Activated naive CD4-positive, alpha-beta T cell treated with anti-CD3 and anti-CD28 coated beads, Interleukin-2, amount 50 U/mL, for 24 hours (primary cell): Measurements from ENCODE around the gene HAP1.

Experiments
- H3K27ac Mint-ChIP-seq: one replicate; pipeline ENCODE4 v1.8.0; 2021; ENCODE audit warnings: mild to moderate bottlenecking, mixed read lengths
- H3K27me3 Mint-ChIP-seq: one replicate; pipeline ENCODE4 v1.8.0; 2021; ENCODE audit warnings: mixed read lengths
- H3K36me3 Mint-ChIP-seq: one replicate; pipeline ENCODE4 v1.8.0; 2021; ENCODE audit warnings: mixed read lengths
- H3K4me1 Mint-ChIP-seq: one replicate; pipeline ENCODE4 v1.8.0; 2021; ENCODE audit warnings: mixed read lengths
- H3K4me3 Mint-ChIP-seq: one replicate; pipeline ENCODE4 v1.8.0; 2021; ENCODE audit warnings: mild to moderate bottlenecking, mixed read lengths
- H3K9me3 Mint-ChIP-seq: one replicate; pipeline ENCODE4 v1.8.0; 2021; ENCODE audit warnings: mixed read lengths

The HAP1 gene

DNA sequence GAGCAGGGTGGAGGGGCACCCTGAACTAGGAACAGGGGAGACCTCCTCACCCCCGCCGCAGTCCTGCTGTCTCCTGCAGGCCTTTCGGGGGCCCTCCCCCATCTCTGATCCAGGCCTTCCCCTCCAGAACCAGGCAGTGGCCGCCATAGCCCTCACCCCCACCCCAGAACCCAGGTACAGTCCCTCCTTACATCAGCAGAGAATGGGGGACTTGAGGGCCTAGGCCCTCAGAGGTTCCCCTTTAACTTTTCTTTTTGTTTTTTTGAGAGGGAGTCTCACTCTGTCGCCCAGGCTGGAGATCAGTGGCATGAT, 4.3 kb upstream of the HAP1 start:
- Mint-ChIP-seq H3K9me3 (no peaks in the 10 kb centered on the region), H3K4me1 (no peaks in the 10 kb centered on the region), H3K4me3 (no peak overlapping the region), H3K27me3 (peaks cover 20% of the 10 kb centered on the region), H3K36me3 (no peaks in the 10 kb centered on the region), H3K27ac (no peak overlapping the region)

- Mint-ChIP-seq H3K36me3 (no peaks in the 10 kb centered on the region), H3K4me1 (no peaks in the 10 kb centered on the region), H3K4me3 (no peak overlapping the region), H3K9me3 (no peaks in the 10 kb centered on the region), H3K27ac (no peak overlapping the region), H3K27me3 (peaks cover 23% of the 10 kb centered on the region)
These were observed 3.8 kb upstream of the HAP1 start for GRCh38 chr17:41738077-41738800.

GRCh38 chr17:41737680-41738023, 3.2 kb upstream of the HAP1 start:
- no peaks in the 10 kb centered on the region for H3K9me3 Mint-ChIP-seq
- no peaks in the 10 kb centered on the region for H3K4me1 Mint-ChIP-seq
- H3K4me3 Mint-ChIP-seq = no peak overlapping the region
- no peaks in the 10 kb centered on the region for H3K36me3 Mint-ChIP-seq
- H3K27ac Mint-ChIP-seq = no peak overlapping the region
- peaks cover 23% of the 10 kb centered on the region for H3K27me3 Mint-ChIP-seq

DNA sequence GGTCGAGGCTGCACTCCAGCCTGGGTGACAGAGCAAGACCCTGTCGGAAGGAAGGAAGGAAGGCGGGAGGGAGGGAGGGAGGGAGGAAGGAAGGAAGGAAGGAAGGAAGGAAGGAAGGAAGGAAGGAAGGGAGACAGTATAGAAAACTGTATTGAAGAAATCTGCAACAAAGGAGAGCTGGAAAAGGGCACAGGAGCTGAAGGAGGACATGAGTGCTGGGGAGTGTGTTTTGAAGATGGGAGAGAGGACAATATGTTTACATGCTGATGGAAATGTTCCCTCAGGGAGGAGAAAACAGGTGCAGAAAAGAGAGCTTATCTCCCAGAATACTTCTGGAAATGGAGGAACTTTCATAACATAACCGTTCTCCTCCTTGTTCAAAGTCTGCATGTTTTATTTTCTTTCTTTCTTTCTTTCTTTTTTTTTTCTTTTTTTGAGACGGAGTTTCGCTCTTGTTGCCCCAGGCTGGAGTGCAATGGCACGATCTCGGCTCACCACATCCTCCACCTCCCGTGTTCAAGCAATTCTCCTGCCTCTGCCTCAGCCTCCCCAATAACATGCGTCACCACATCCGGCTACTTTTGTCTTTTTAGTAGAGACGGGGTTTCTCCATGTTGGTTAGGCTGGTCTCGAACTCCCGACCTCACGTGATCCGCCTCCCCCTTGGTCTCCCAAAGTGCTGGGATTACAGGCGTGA, 2.7 kb upstream of the HAP1 start:
- Mint-ChIP-seq H3K36me3 (no peaks in the 10 kb centered on the region), H3K27ac (no peak overlapping the region), H3K4me3 (no peak overlapping the region), H3K9me3 (no peaks in the 10 kb centered on the region), H3K27me3 (peaks cover 29% of the 10 kb centered on the region), H3K4me1 (no peaks in the 10 kb centered on the region)

- peaks cover 36% of the 10 kb centered on the region for H3K27me3 Mint-ChIP-seq
- H3K4me1 Mint-ChIP-seq = no peaks in the 10 kb centered on the region
These were observed 1.3 kb upstream of the HAP1 start for GRCh38 chr17:41735744-41736143.

DNA sequence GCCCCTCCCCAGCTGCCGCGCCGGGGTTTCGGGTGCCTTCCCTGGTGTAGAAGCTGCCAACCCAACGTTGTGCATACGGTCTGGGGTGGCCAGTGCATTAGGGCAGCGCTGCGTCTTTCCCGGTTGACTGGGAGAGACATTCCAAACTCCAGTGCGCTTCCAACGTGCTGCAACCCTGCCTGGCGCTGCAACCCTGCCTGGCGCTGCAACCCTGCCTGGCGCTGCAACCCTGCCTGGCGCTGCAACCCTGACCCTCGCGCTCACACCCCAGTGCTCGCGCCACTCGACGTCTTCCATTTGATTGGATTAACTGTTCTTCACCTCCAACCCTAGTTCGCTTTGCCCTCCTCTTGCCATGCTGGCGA, 488 bp upstream of the HAP1 start:
- Mint-ChIP-seq H3K27ac (no peak overlapping the region), H3K9me3 (no peaks in the 10 kb centered on the region), H3K36me3 (no peaks in the 10 kb centered on the region), H3K4me1 (no peaks in the 10 kb centered on the region), H3K4me3 (peak overlapping the region; percentile 79), H3K27me3 (peaks cover 36% of the 10 kb centered on the region)

More at GRCh38 chr17:41735744-41736143, 1.3 kb upstream of the HAP1 start:
- H3K36me3 Mint-ChIP-seq = no peaks in the 10 kb centered on the region
- H3K4me3 Mint-ChIP-seq = no peak overlapping the region
- no peaks in the 10 kb centered on the region for H3K9me3 Mint-ChIP-seq
- no peak overlapping the region for H3K27ac Mint-ChIP-seq

- no peaks in the 10 kb centered on the region for H3K9me3 Mint-ChIP-seq
- no peaks in the 10 kb centered on the region for H3K4me1 Mint-ChIP-seq
- H3K36me3 Mint-ChIP-seq = no peaks in the 10 kb centered on the region
- H3K27ac Mint-ChIP-seq = no peak overlapping the region
- peak overlapping the region; percentile 51 for H3K4me3 Mint-ChIP-seq
- peaks cover 36% of the 10 kb centered on the region for H3K27me3 Mint-ChIP-seq
These were observed 900 bp downstream of the HAP1 start for GRCh38 chr17:41733348-41734138.

DNA sequence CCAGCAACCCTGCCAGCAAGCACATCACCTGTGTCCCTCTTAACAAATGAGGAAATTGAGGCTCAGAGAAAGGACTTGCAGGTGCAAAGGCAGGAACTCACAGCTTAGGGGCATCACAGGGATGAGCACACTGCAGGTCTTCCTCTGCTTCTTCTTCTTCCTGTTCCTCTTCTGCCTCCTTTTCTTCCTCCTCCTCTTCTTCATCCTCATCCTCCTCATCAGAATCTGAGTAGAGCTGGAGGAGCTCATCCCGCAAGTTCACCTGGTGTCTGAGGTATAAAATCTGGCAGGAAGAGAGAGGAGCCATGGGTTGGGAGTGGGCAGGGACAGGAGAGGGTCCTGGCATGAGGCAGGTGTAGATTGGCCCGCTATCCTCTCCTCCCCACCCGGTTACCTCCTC, 2.6 kb downstream of the HAP1 start:
- Mint-ChIP-seq H3K36me3 (no peaks in the 10 kb centered on the region), H3K4me1 (no peaks in the 10 kb centered on the region), H3K27ac (no peak overlapping the region), H3K4me3 (no peak overlapping the region), H3K9me3 (no peaks in the 10 kb centered on the region), H3K27me3 (peaks cover 28% of the 10 kb centered on the region)

GRCh38 chr17:41730479-41730878, 4.0 kb downstream of the HAP1 start:
- peaks cover 20% of the 10 kb centered on the region for H3K27me3 Mint-ChIP-seq
- no peak overlapping the region for H3K4me3 Mint-ChIP-seq
- H3K4me1 Mint-ChIP-seq = no peaks in the 10 kb centered on the region
- H3K27ac Mint-ChIP-seq = no peak overlapping the region
- no peaks in the 10 kb centered on the region for H3K9me3 Mint-ChIP-seq
- no peaks in the 10 kb centered on the region for H3K36me3 Mint-ChIP-seq

- H3K36me3 Mint-ChIP-seq = no peaks in the 10 kb centered on the region
- no peak overlapping the region for H3K27ac Mint-ChIP-seq
- no peaks in the 10 kb centered on the region for H3K9me3 Mint-ChIP-seq
- no peak overlapping the region for H3K4me3 Mint-ChIP-seq
- peaks cover 14% of the 10 kb centered on the region for H3K27me3 Mint-ChIP-seq
- H3K4me1 Mint-ChIP-seq = no peaks in the 10 kb centered on the region
These were observed 6.4 kb downstream of the HAP1 start for GRCh38 chr17:41728056-41728455.

DNA sequence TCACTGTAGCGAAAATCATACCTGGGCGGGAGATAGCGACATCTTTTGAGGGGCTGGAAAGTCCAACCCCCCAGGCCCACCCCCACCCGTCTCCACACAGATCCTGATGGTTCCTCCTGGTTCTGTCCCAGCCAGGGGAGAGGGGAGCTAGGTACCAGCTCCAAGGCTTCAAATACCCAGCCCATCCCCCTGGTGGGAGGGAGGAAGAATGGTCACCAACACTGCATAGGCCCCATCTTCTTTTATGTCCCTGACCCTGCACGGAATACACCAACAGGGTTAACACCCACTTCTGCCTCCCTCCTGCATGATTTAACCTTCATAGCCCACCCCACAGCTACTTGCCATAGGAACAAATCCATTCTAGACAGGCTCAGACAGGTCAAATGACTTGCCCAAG, 9.3 kb downstream of the HAP1 start:
- no peak overlapping the region for H3K4me3 Mint-ChIP-seq
- peak overlapping the region; percentile 65 for H3K27ac Mint-ChIP-seq
- H3K9me3 Mint-ChIP-seq = no peaks in the 10 kb centered on the region
- no peaks in the 10 kb centered on the region for H3K36me3 Mint-ChIP-seq
- H3K4me1 Mint-ChIP-seq = no peaks in the 10 kb centered on the region
- H3K27me3 Mint-ChIP-seq = peaks cover 1% of the 10 kb centered on the region

GRCh38 chr17:41724476-41725050, 9.9 kb downstream of the HAP1 start:
- H3K27me3 Mint-ChIP-seq = peaks cover 1% of the 10 kb centered on the region
- no peak overlapping the region for H3K27ac Mint-ChIP-seq
- H3K4me3 Mint-ChIP-seq = no peak overlapping the region
- no peaks in the 10 kb centered on the region for H3K4me1 Mint-ChIP-seq
- no peaks in the 10 kb centered on the region for H3K36me3 Mint-ChIP-seq
- H3K9me3 Mint-ChIP-seq = no peaks in the 10 kb centered on the region

GRCh38 chr17:41723801-41724475, 10.5 kb downstream of the HAP1 start:
- Mint-ChIP-seq H3K4me3 (no peak overlapping the region), H3K36me3 (no peaks in the 10 kb centered on the region), H3K9me3 (no peaks in the 10 kb centered on the region), H3K27me3 (peaks cover 1% of the 10 kb centered on the region), H3K4me1 (no peaks in the 10 kb centered on the region), H3K27ac (no peak overlapping the region)

GRCh38 chr17:41722231-41722630, 12.2 kb downstream of the HAP1 start:
- no peak overlapping the region for H3K27ac Mint-ChIP-seq
- peaks cover 1% of the 10 kb centered on the region for H3K27me3 Mint-ChIP-seq
- no peaks in the 10 kb centered on the region for H3K36me3 Mint-ChIP-seq
- no peaks in the 10 kb centered on the region for H3K9me3 Mint-ChIP-seq
- H3K4me3 Mint-ChIP-seq = no peak overlapping the region
- peaks cover 4% of the 10 kb centered on the region for H3K4me1 Mint-ChIP-seq

- H3K9me3 Mint-ChIP-seq = no peaks in the 10 kb centered on the region
- H3K4me1 Mint-ChIP-seq = peaks cover 4% of the 10 kb centered on the region
- H3K27ac Mint-ChIP-seq = no peak overlapping the region
- H3K36me3 Mint-ChIP-seq = no peaks in the 10 kb centered on the region
- no peaks in the 10 kb centered on the region for H3K27me3 Mint-ChIP-seq
- H3K4me3 Mint-ChIP-seq = no peak overlapping the region
These were observed 16.2 kb downstream of the HAP1 start for GRCh38 chr17:41718287-41718645.
